Measurements from ENCODE around the gene HBD. TPM values are rescaled to one million over a fixed set of nuclear protein-coding genes. Genes with fewer than 3 reads are reported as not detected.

The HBD gene
- polyA plus RNA-seq (2013): 32.4 TPM

GRCh38 chr11:5234381-5234834 lies at the start of gene HBD:
HBD (minus strand) TSS chr11:5234483; CDS start chr11:5234433, 50 bp downstream.
- Histone ChIP-seq H3K4me1 (ENCODE audit: control extremely low read depth in 1 of 4, control insufficient read depth in 4 of 4, insufficient read depth in 4 of 4, low read length in 3 of 4) (peaks cover 9 to 28% (median 20%) of the 10 kb centered on the region in 4 experiments), H3K36me3 (ENCODE audit: control insufficient read depth in 4 of 4, insufficient read depth in 4 of 4, low read length in 3 of 4) (no peaks in the 10 kb centered on the region), H3K9me3 (ENCODE audit: control extremely low read depth in 1 of 5, control insufficient read depth in 4 of 5, insufficient read depth in 2 of 5, low read depth in 1 of 5, low read length in 4 of 5) (no peaks in the 10 kb centered on the region), H3K27me3 (replicated peaks in 2 of 5; ENCODE audit: control insufficient read depth in 4 of 5, insufficient read depth in 5 of 5, low read length in 4 of 5) (no peaks in the 10 kb centered on the region), H3K4me3 (ENCODE audit: control insufficient read depth in 1 of 7, extremely low read depth in 1 of 7, insufficient read depth in 4 of 7, low read depth in 2 of 7, low read length in 6 of 7) (peak within 1 kb of the TSS in 4 of 7 experiments; percentile 2 to 51 (median 30)), H3K27ac (ENCODE audit: insufficient read depth in 1 of 2, low read depth in 1 of 2, low read length in 2 of 2, poor library complexity in 1 of 2, severe bottlenecking in 2 of 2) (peak within 1 kb of the TSS in 1 of 2 experiments; percentile 70)
- CTCF ChIA-PET: no interaction called here
- peak; percentile 53 to 92 (median 83) for DNase-seq
- POLR2A ChIA-PET: no interaction called here
- 0% methylated on average over 1 of the region's 2 CpGs for WGBS (ENCODE audit: insufficient coverage)

- ChIA-PET CTCF (interaction anchor here (1.0 kb wide), 1 partner anchor 53 kb away, joined by 4 read pairs; no protein-coding TSS in a partner anchor), POLR2A (no interaction called here)
- Histone ChIP-seq H3K27me3 (replicated peaks in 2 of 5; ENCODE audit: control insufficient read depth in 4 of 5, insufficient read depth in 5 of 5, low read length in 4 of 5) (no peaks in the 10 kb centered on the region), H3K9me3 (ENCODE audit: control extremely low read depth in 1 of 5, control insufficient read depth in 4 of 5, insufficient read depth in 2 of 5, low read depth in 1 of 5, low read length in 4 of 5) (no peaks in the 10 kb centered on the region), H3K27ac (ENCODE audit: insufficient read depth in 1 of 2, low read depth in 1 of 2, low read length in 2 of 2, poor library complexity in 1 of 2, severe bottlenecking in 2 of 2) (peak overlapping the region in 1 of 2 experiments; percentile 15), H3K4me1 (ENCODE audit: control extremely low read depth in 1 of 4, control insufficient read depth in 4 of 4, insufficient read depth in 4 of 4, low read length in 3 of 4) (peaks cover 0 to 29% (median 13%) of the 10 kb centered on the region in 4 experiments), H3K4me3 (ENCODE audit: control insufficient read depth in 1 of 7, extremely low read depth in 1 of 7, insufficient read depth in 4 of 7, low read depth in 2 of 7, low read length in 6 of 7) (no peak overlapping the region), H3K36me3 (ENCODE audit: control insufficient read depth in 4 of 4, insufficient read depth in 4 of 4, low read length in 3 of 4) (no peaks in the 10 kb centered on the region)
- 100% methylated on average over 1 of the region's 1 CpG for WGBS (ENCODE audit: insufficient coverage)
- no peak for DNase-seq
These were observed 49.6 kb upstream of the HBD start for GRCh38 chr11:5283882-5284281.

- POLR2A ChIA-PET: no interaction called here
- DNase-seq: no peak
- H3K4me3 ChIP-seq (ENCODE audit: control insufficient read depth in 1 of 7, extremely low read depth in 1 of 7, insufficient read depth in 4 of 7, low read depth in 2 of 7, low read length in 6 of 7): no peak overlapping the region
- H3K27ac ChIP-seq (ENCODE audit: insufficient read depth in 1 of 2, low read depth in 1 of 2, low read length in 2 of 2, poor library complexity in 1 of 2, severe bottlenecking in 2 of 2): no peak overlapping the region
- no peaks in the 10 kb centered on the region for H3K9me3 ChIP-seq (ENCODE audit: control extremely low read depth in 1 of 5, control insufficient read depth in 4 of 5, insufficient read depth in 2 of 5, low read depth in 1 of 5, low read length in 4 of 5)
- H3K36me3 ChIP-seq (ENCODE audit: control insufficient read depth in 4 of 4, insufficient read depth in 4 of 4, low read length in 3 of 4): no peaks in the 10 kb centered on the region
- WGBS (ENCODE audit: insufficient coverage): no CpG with 5 or more reads among the region's 3 CpGs
- CTCF ChIA-PET: no interaction called here
- H3K4me1 ChIP-seq (ENCODE audit: control extremely low read depth in 1 of 4, control insufficient read depth in 4 of 4, insufficient read depth in 4 of 4, low read length in 3 of 4): peaks cover 0 to 29% (median 13%) of the 10 kb centered on the region in 4 experiments
- H3K27me3 ChIP-seq (replicated peaks in 2 of 5; ENCODE audit: control insufficient read depth in 4 of 5, insufficient read depth in 5 of 5, low read length in 4 of 5): no peaks in the 10 kb centered on the region
These were observed 48.8 kb upstream of the HBD start for GRCh38 chr11:5283086-5283485.

- Histone ChIP-seq H3K4me1 (ENCODE audit: control extremely low read depth in 1 of 4, control insufficient read depth in 4 of 4, insufficient read depth in 4 of 4, low read length in 3 of 4) (peaks cover 0 to 32% (median 14%) of the 10 kb centered on the region in 4 experiments), H3K4me3 (ENCODE audit: control insufficient read depth in 1 of 7, extremely low read depth in 1 of 7, insufficient read depth in 4 of 7, low read depth in 2 of 7, low read length in 6 of 7) (no peak overlapping the region), H3K27ac (ENCODE audit: insufficient read depth in 1 of 2, low read depth in 1 of 2, low read length in 2 of 2, poor library complexity in 1 of 2, severe bottlenecking in 2 of 2) (no peak overlapping the region), H3K9me3 (ENCODE audit: control extremely low read depth in 1 of 5, control insufficient read depth in 4 of 5, insufficient read depth in 2 of 5, low read depth in 1 of 5, low read length in 4 of 5) (no peaks in the 10 kb centered on the region), H3K27me3 (replicated peaks in 2 of 5; ENCODE audit: control insufficient read depth in 4 of 5, insufficient read depth in 5 of 5, low read length in 4 of 5) (no peaks in the 10 kb centered on the region), H3K36me3 (ENCODE audit: control insufficient read depth in 4 of 4, insufficient read depth in 4 of 4, low read length in 3 of 4) (no peaks in the 10 kb centered on the region)
- no peak for DNase-seq
- ChIA-PET CTCF (interaction anchor here (0.6 kb wide), 1 partner anchor 156 kb away, joined by 3 read pairs; no protein-coding TSS in a partner anchor), POLR2A (no interaction called here)
- no CpG with 5 or more reads among the region's 2 CpGs for WGBS (ENCODE audit: insufficient coverage)
These were observed 48.3 kb upstream of the HBD start for GRCh38 chr11:5282628-5283027.

GRCh38 chr11:5281596-5281995 lies 47.3 kb upstream of the HBD start:
- CTCF ChIA-PET: interaction anchor here (1.6 to 5.3 kb wide), 2 partner anchors 8 to 73 kb away, joined by 4 to 23 read pairs; no protein-coding TSS in a partner anchor
- no peaks in the 10 kb centered on the region for H3K27me3 ChIP-seq (replicated peaks in 2 of 5; ENCODE audit: control insufficient read depth in 4 of 5, insufficient read depth in 5 of 5, low read length in 4 of 5)

GRCh38 chr11:5280582-5281102 lies 46.4 kb upstream of the HBD start:
- Histone ChIP-seq H3K4me3 (ENCODE audit: control insufficient read depth in 1 of 7, extremely low read depth in 1 of 7, insufficient read depth in 4 of 7, low read depth in 2 of 7, low read length in 6 of 7) (no peak overlapping the region), H3K9me3 (ENCODE audit: control extremely low read depth in 1 of 5, control insufficient read depth in 4 of 5, insufficient read depth in 2 of 5, low read depth in 1 of 5, low read length in 4 of 5) (no peaks in the 10 kb centered on the region), H3K4me1 (ENCODE audit: control extremely low read depth in 1 of 4, control insufficient read depth in 4 of 4, insufficient read depth in 4 of 4, low read length in 3 of 4) (peaks cover 0 to 32% (median 17%) of the 10 kb centered on the region in 4 experiments), H3K36me3 (ENCODE audit: control insufficient read depth in 4 of 4, insufficient read depth in 4 of 4, low read length in 3 of 4) (no peaks in the 10 kb centered on the region), H3K27ac (ENCODE audit: insufficient read depth in 1 of 2, low read depth in 1 of 2, low read length in 2 of 2, poor library complexity in 1 of 2, severe bottlenecking in 2 of 2) (peak overlapping the region; percentile 35 to 69), H3K27me3 (replicated peaks in 2 of 5; ENCODE audit: control insufficient read depth in 4 of 5, insufficient read depth in 5 of 5, low read length in 4 of 5) (no peaks in the 10 kb centered on the region)
- DNase-seq: peak; percentile 99 to 100 (median 100)
- WGBS (ENCODE audit: insufficient coverage): 6% methylated on average over 2 of the region's 3 CpGs
- CTCF ChIA-PET: interaction anchor here (1.6 to 5.3 kb wide), 2 partner anchors 9 to 72 kb away, joined by 4 to 23 read pairs; no protein-coding TSS in a partner anchor
- POLR2A ChIA-PET: no interaction called here

More at GRCh38 chr11:5281596-5281995, 47.3 kb upstream of the HBD start:
- no peaks in the 10 kb centered on the region for H3K9me3 ChIP-seq (ENCODE audit: control extremely low read depth in 1 of 5, control insufficient read depth in 4 of 5, insufficient read depth in 2 of 5, low read depth in 1 of 5, low read length in 4 of 5)
- POLR2A ChIA-PET: interaction anchor here (1.2 kb wide), 1 partner anchor 128 kb away, joined by 3 read pairs; no protein-coding TSS in a partner anchor
- H3K27ac ChIP-seq (ENCODE audit: insufficient read depth in 1 of 2, low read depth in 1 of 2, low read length in 2 of 2, poor library complexity in 1 of 2, severe bottlenecking in 2 of 2): peak overlapping the region in 1 of 2 experiments; percentile 69
- H3K4me3 ChIP-seq (ENCODE audit: control insufficient read depth in 1 of 7, extremely low read depth in 1 of 7, insufficient read depth in 4 of 7, low read depth in 2 of 7, low read length in 6 of 7): no peak overlapping the region
- no peaks in the 10 kb centered on the region for H3K36me3 ChIP-seq (ENCODE audit: control insufficient read depth in 4 of 4, insufficient read depth in 4 of 4, low read length in 3 of 4)
- peak in 1 of 3 donors; percentile 17 for DNase-seq
- H3K4me1 ChIP-seq (ENCODE audit: control extremely low read depth in 1 of 4, control insufficient read depth in 4 of 4, insufficient read depth in 4 of 4, low read length in 3 of 4): peaks cover 0 to 32% (median 14%) of the 10 kb centered on the region in 4 experiments

- Histone ChIP-seq H3K27ac (ENCODE audit: insufficient read depth in 1 of 2, low read depth in 1 of 2, low read length in 2 of 2, poor library complexity in 1 of 2, severe bottlenecking in 2 of 2) (peak overlapping the region; percentile 56 to 77), H3K4me3 (ENCODE audit: control insufficient read depth in 1 of 7, extremely low read depth in 1 of 7, insufficient read depth in 4 of 7, low read depth in 2 of 7, low read length in 6 of 7) (peak overlapping the region in 1 of 7 experiments; percentile 3), H3K36me3 (ENCODE audit: control insufficient read depth in 4 of 4, insufficient read depth in 4 of 4, low read length in 3 of 4) (no peaks in the 10 kb centered on the region), H3K27me3 (replicated peaks in 2 of 5; ENCODE audit: control insufficient read depth in 4 of 5, insufficient read depth in 5 of 5, low read length in 4 of 5) (no peaks in the 10 kb centered on the region), H3K4me1 (ENCODE audit: control extremely low read depth in 1 of 4, control insufficient read depth in 4 of 4, insufficient read depth in 4 of 4, low read length in 3 of 4) (peaks cover 0 to 37% (median 24%) of the 10 kb centered on the region in 4 experiments), H3K9me3 (ENCODE audit: control extremely low read depth in 1 of 5, control insufficient read depth in 4 of 5, insufficient read depth in 2 of 5, low read depth in 1 of 5, low read length in 4 of 5) (no peaks in the 10 kb centered on the region)
- 98% methylated on average over 4 of the region's 4 CpGs for WGBS (ENCODE audit: insufficient coverage)
- ChIA-PET POLR2A (no interaction called here), CTCF (interaction anchor here (0.9 to 5.3 kb wide), 2 partner anchors 10 to 74 kb away, joined by 3 to 23 read pairs; no protein-coding TSS in a partner anchor)
- DNase-seq: peak in 1 of 3 donors; percentile 22
These were observed 45.3 kb upstream of the HBD start for GRCh38 chr11:5279471-5280090.

Data from common myeloid progenitor, CD34-positive (primary cell).